Left lung (tissue), 10 donors: Measurements from ENCODE around the gene ELF2. TPM values are rescaled to one million over a fixed set of nuclear protein-coding genes. Genes with fewer than 3 reads are reported as not detected.
"Not testable (repeated sequence)": the region's sequence is repeated elsewhere in the genome, so short reads cannot be mapped to it uniquely, and the experiment has no call there.

Experiments
- ATAC-seq: fragments of 200-7000 bp; cut with Tn5 transposase; one replicate; pipeline ENCODE4 v1.9.1; 2020; ENCODE audit warnings: moderate library complexity
- DNase-seq, 4 donors: peaks; one replicate each; pipeline ENCODE4 v3.0.0-alpha.2; 2013 to 2020
- H3K27ac ChIP-seq, 2 donors: fragments of 200-600 bp; sonication (generic) in 1 of 2; one replicate each; pipeline versions ENCODE4 v1.5.0 to v1.8.0; 2020 to 2021
- H3K27me3 ChIP-seq, 2 donors: fragments of 200-600 bp; sonication (generic) in 1 of 2; one replicate each; pipeline versions ENCODE4 v1.5.0 to v1.8.0; 2020 to 2021
- H3K36me3 ChIP-seq, 2 donors: fragments of 200-600 bp; sonication (generic) in 1 of 2; one replicate each; pipeline versions ENCODE4 v1.5.0 to v1.8.0; 2020 to 2021
- H3K4me1 ChIP-seq, 2 donors: fragments of 200-600 bp; one replicate each; pipeline ENCODE4 v1.8.0; 2021
- H3K4me3 ChIP-seq, 2 donors: fragments of 200-600 bp; sonication (generic) in 1 of 2; one replicate each; pipeline versions ENCODE4 v1.5.0 to v1.8.0; 2020 to 2021; ENCODE audit warnings: mild to moderate bottlenecking in 1 of 2
- H3K9me3 ChIP-seq, 2 donors: fragments of 200-600 bp; sonication (generic) in 1 of 2; one replicate each; pipeline versions ENCODE4 v1.5.0 to v1.8.0; 2020 to 2021
- CTCF ChIP-seq, 2 donors: fragments of 200-600 bp; sonication (generic) in 1 of 2; IDR thresholded peaks; one replicate each; pipeline versions ENCODE4 v1.5.0 to v1.8.0; 2021; ENCODE audit warnings: antibody characterized with exemption in 2 of 2
- intact Hi-C, 2 donors: fragments of 100-400 bp; cut with DNase I; formaldehyde crosslinking; loops; one replicate each; pipeline versions ENCODE4 v1.11.2 to v1.14.2; 2022
- polyA plus RNA-seq, 6 donors: library from polyadenylated mRNA; unstranded; fragments of 120-200 nt; gene quantifications; one replicate each; pipeline ENCODE4 v1.2.1, GENCODE V29; 2013; ENCODE audit not compliant: insufficient read length in 6 of 6
- total RNA-seq, 2 donors: library from RNA; stranded (reverse); fragmentation: NEBNext Ultra II Directional; extraction: Animal tissue kit (Norgen Biotek cat#: 25700); gene quantifications; one replicate each; pipeline ENCODE4 v1.2.1, GENCODE V29; 2021
- donor health status: DM: no; HTN: yes; CAD: no.
- donor health status: DM: no; HTN: no; CAD: no.

Gene ELF2
- total and polyA plus RNA-seq, 8 donors = 37.3 to 82.6 (median 70.4) TPM

- Histone ChIP-seq H3K27me3 (no peaks in the 10 kb centered on the region), H3K9me3 (no peaks in the 10 kb centered on the region), H3K27ac (no peak overlapping the region), H3K4me3 (no peak overlapping the region), H3K36me3 (no peaks in the 10 kb centered on the region), H3K4me1 (peaks cover 0 to 37% of the 10 kb centered on the region in 2 donors)
- no peak for TF ChIP-seq CTCF (IDR thresholded peaks at IDR 0.05)
- intact Hi-C loops = no loop called here
- no peak for DNase-seq
- ATAC-seq = no peak
Observed at GRCh38 chr4:139027776-139028175, 149.2 kb downstream of the ELF2 start.

- DNase-seq (no peak), ATAC-seq (no peak)
- H3K27me3 ChIP-seq = no peaks in the 10 kb centered on the region
- peaks cover 0 to 37% of the 10 kb centered on the region in 2 donors for H3K4me1 ChIP-seq
- no peak overlapping the region for H3K4me3 ChIP-seq
- intact Hi-C loops = no loop called here
- no peak overlapping the region for H3K27ac ChIP-seq
- no peak for TF ChIP-seq CTCF (IDR thresholded peaks at IDR 0.05)
- H3K36me3 ChIP-seq = no peaks in the 10 kb centered on the region
- no peaks in the 10 kb centered on the region for H3K9me3 ChIP-seq
Observed at GRCh38 chr4:139025841-139026240, 151.2 kb downstream of the ELF2 start.

- intact Hi-C loops = no loop called here
Observed at GRCh38 chr4:139024686-139025085, 152.3 kb downstream of the ELF2 start.

GRCh38 chr4:139022835-139023234 is 154.2 kb downstream of the ELF2 start:
- Histone ChIP-seq H3K9me3 (no peaks in the 10 kb centered on the region), H3K4me1 (peaks cover 0 to 55% of the 10 kb centered on the region in 2 donors), H3K36me3 (no peaks in the 10 kb centered on the region), H3K4me3 (no peak overlapping the region), H3K27me3 (no peaks in the 10 kb centered on the region), H3K27ac (no peak overlapping the region)
- no peak for DNase-seq
- no peak for ATAC-seq
- intact Hi-C loops = no loop called here
- no peak for TF ChIP-seq CTCF (IDR thresholded peaks at IDR 0.05)

More at GRCh38 chr4:139024686-139025085, 152.3 kb downstream of the ELF2 start:
- H3K36me3 ChIP-seq = no peaks in the 10 kb centered on the region
- TF ChIP-seq CTCF (IDR thresholded peaks at IDR 0.05) = no peak
- DNase-seq (no peak), ATAC-seq (no peak)
- H3K27me3 ChIP-seq = no peaks in the 10 kb centered on the region
- no peak overlapping the region for H3K27ac ChIP-seq
- peaks cover 0 to 37% of the 10 kb centered on the region in 2 donors for H3K4me1 ChIP-seq
- no peaks in the 10 kb centered on the region for H3K9me3 ChIP-seq
- no peak overlapping the region for H3K4me3 ChIP-seq

GRCh38 chr4:139021071-139021470 is 155.9 kb downstream of the ELF2 start:
- H3K27me3 ChIP-seq, H3K27ac ChIP-seq, H3K9me3 ChIP-seq, DNase-seq, ATAC-seq, H3K36me3 ChIP-seq, H3K4me3 ChIP-seq, intact Hi-C loops: not testable (repeated sequence)
- peaks cover 0 to 64% of the 10 kb centered on the region in 2 donors for H3K4me1 ChIP-seq

GRCh38 chr4:139020384-139020783 is 156.6 kb downstream of the ELF2 start:
- intact Hi-C loops = no loop called here
- H3K36me3 ChIP-seq = no peaks in the 10 kb centered on the region
- DNase-seq (no peak), ATAC-seq (no peak)
- no peaks in the 10 kb centered on the region for H3K27me3 ChIP-seq
- peaks cover 0 to 60% of the 10 kb centered on the region in 2 donors for H3K4me1 ChIP-seq
- no peaks in the 10 kb centered on the region for H3K9me3 ChIP-seq
- no peak overlapping the region for H3K4me3 ChIP-seq
- no peak overlapping the region for H3K27ac ChIP-seq
- TF ChIP-seq CTCF (IDR thresholded peaks at IDR 0.05) = no peak
